Measurements from ENCODE around the gene NEMP2. TPM values are rescaled to one million over a fixed set of nuclear protein-coding genes. Genes with fewer than 3 reads are reported as not detected.
A peak's percentile ranks its signal among the peaks of the same experiment; 100 is the strongest.

Gene NEMP2, protein sequence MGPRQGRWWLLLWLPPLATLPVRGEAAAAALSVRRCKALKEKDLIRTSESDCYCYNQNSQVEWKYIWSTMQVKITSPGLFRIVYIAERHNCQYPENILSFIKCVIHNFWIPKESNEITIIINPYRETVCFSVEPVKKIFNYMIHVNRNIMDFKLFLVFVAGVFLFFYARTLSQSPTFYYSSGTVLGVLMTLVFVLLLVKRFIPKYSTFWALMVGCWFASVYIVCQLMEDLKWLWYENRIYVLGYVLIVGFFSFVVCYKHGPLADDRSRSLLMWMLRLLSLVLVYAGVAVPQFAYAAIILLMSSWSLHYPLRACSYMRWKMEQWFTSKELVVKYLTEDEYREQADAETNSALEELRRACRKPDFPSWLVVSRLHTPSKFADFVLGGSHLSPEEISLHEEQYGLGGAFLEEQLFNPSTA
- polyA plus RNA-seq = 1 to 10 TPM in 2 of 4 donors, under 1 TPM in 2; 0.45 to 4.3 (median 0.97) TPM
- long read RNA-seq, donor 1 = 0 reads
- long read RNA-seq, donor 2 = 0 reads
- long read RNA-seq, donor 3, full-length matches to known transcripts = 1 of 1 reads
- long read RNA-seq, donor 3, partial matches to known transcripts = 0 of 1 reads
- long read RNA-seq, donor 3, other reads (novel, unspliced or antisense) = 0 of 1 reads
- long read RNA-seq, donor 4 = 0 reads
- long read RNA-seq, donor 5 = 0 reads
- long read RNA-seq, donor 6 = 0 reads
- long read RNA-seq, donor 7 = 0 reads
- long read RNA-seq, donor 8 = 0 reads
- long read RNA-seq, donor 9 = 0 reads
- long read RNA-seq, donor 10, full-length matches to known transcripts = 3 of 3 reads
- long read RNA-seq, donor 10, partial matches to known transcripts = 0 of 3 reads
- long read RNA-seq, donor 10, other reads (novel, unspliced or antisense) = 0 of 3 reads

DNA sequence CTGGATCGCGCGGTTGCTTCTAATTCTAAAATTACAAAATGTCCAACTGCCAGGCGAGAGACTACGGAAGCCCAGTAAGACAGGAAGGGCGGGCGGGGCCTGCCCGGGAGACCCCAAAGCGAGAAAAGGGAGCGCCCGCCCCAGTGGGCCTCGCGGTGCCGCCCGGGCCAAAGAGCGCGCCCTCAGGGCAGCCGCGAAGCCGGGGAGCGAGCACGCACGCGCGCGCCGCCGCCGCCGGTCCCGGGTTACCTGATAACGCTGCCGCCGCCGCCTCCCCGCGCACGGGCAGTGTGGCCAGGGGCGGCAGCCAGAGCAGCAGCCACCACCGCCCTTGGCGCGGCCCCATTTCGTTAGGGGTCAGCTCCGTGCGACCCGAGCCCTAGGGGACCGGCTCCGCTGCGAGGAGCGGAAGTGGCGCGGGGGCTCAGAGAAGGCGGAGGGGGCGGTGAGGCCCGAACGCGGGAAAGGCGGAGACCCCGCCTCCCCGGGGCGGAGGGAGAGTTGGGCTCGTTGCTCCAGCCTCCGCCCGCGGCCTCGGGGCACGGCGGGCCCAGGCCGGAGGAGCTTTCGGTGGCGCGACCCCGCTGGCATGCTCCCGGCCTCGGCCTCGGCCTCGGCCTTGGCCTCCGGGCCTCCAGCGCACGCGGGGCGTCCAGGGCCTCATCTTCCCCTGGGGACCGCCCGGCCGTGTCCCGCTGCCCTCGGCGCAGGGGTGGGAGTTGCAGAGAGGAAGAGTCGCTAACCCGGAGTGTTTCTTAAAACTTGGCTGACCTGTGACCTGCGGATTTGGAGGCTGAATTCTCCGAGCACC lies at the start of gene NEMP2:
NEMP2 (minus strand) TSS at position 413 of the 811 bp plus-strand sequence; CDS start at position 346, 67 bp downstream.
- Histone ChIP-seq H3K27ac (ENCODE audit: low read depth in 1 of 3, low read length in 2 of 3) (peak within 1 kb of the TSS; percentile 87 to 98 (median 89)), H3K27me3 (ENCODE audit: control insufficient read depth in 3 of 3, insufficient read depth in 3 of 3, low read length in 3 of 3) (no peaks in the 10 kb centered on the region), H3K36me3 (ENCODE audit: control insufficient read depth in 3 of 3, insufficient read depth in 2 of 3, low read depth in 1 of 3, low read length in 3 of 3) (peaks cover 0 to 2% (median 0%) of the 10 kb centered on the region in 3 donors), H3K4me1 (ENCODE audit: control insufficient read depth in 3 of 3, insufficient read depth in 2 of 3, low read depth in 1 of 3, low read length in 2 of 3) (peaks cover 0 to 13% (median 0%) of the 10 kb centered on the region in 3 donors), H3K4me3 (ENCODE audit: low read depth in 1 of 3, low read length in 3 of 3) (peak within 1 kb of the TSS; percentile 72 to 81 (median 72)), H3K9me3 (ENCODE audit: control insufficient read depth in 2 of 2, insufficient read depth in 1 of 2, low read depth in 1 of 2, low read length in 1 of 2) (peaks cover 0 to 10% of the 10 kb centered on the region in 2 donors)
- 0 to 2% (median 0%) methylated on average over 65 to 92 of the region's 92 CpGs for WGBS, 3 donors
- FAIRE-seq (no peak), DNase-seq (peak; percentile 84 to 92)

DNA sequence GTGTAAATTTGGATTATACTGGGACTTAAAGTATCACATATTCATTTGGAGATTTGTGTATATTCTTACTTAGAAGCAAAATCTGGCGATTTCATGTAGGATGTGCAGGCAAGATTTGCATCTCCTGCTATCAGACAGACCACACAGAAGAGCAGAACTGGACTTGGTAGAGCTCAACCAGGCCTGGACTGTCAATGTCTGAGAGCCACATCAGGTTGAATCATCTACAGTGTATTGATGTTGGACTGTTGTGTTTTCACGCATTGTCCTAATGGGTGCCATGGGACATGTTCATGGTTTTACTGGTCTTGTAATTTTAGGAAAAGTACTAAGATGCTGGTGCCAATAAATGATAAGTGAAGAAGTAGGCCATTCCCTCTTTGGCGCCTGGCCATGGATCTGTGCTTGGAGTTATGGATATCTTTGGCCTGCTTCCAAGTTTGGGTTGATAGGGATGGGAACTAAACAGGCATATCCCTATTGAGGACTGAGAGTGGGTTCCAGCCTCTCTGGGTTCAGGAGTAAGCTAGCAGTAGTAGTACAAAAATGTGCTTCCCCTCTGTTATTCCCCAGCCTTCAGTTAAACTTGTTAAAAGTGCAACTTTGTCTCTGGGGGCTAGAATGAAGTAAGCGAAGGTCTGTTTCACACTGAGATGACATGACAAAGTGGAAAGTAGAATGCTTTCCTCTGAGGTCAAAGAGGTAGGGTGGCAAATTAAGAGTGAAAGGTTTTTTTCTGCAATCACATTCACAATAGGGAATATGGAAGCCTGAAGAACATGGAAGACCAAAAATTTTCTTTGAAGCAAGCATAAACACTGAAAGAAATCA lies 49.2 kb upstream of the NEMP2 start:
- H3K36me3 ChIP-seq (ENCODE audit: control insufficient read depth in 3 of 3, insufficient read depth in 2 of 3, low read depth in 1 of 3, low read length in 3 of 3) = no peaks in the 10 kb centered on the region
- no peaks in the 10 kb centered on the region for H3K9me3 ChIP-seq (ENCODE audit: control insufficient read depth in 2 of 2, insufficient read depth in 1 of 2, low read depth in 1 of 2, low read length in 1 of 2)
- FAIRE-seq (no peak), DNase-seq (peak in 1 of 2 donors; percentile 49)
- H3K4me1 ChIP-seq (ENCODE audit: control insufficient read depth in 3 of 3, insufficient read depth in 2 of 3, low read depth in 1 of 3, low read length in 2 of 3) = peaks cover 0 to 9% (median 7%) of the 10 kb centered on the region in 3 donors
- 78 to 95% (median 86%) methylated on average over 4 of the region's 4 CpGs for WGBS, 3 donors
- H3K4me3 ChIP-seq (ENCODE audit: low read depth in 1 of 3, low read length in 3 of 3) = no peak overlapping the region
- H3K27me3 ChIP-seq (ENCODE audit: control insufficient read depth in 3 of 3, insufficient read depth in 3 of 3, low read length in 3 of 3) = no peaks in the 10 kb centered on the region
- no peak overlapping the region for H3K27ac ChIP-seq (ENCODE audit: low read depth in 1 of 3, low read length in 2 of 3)

DNA sequence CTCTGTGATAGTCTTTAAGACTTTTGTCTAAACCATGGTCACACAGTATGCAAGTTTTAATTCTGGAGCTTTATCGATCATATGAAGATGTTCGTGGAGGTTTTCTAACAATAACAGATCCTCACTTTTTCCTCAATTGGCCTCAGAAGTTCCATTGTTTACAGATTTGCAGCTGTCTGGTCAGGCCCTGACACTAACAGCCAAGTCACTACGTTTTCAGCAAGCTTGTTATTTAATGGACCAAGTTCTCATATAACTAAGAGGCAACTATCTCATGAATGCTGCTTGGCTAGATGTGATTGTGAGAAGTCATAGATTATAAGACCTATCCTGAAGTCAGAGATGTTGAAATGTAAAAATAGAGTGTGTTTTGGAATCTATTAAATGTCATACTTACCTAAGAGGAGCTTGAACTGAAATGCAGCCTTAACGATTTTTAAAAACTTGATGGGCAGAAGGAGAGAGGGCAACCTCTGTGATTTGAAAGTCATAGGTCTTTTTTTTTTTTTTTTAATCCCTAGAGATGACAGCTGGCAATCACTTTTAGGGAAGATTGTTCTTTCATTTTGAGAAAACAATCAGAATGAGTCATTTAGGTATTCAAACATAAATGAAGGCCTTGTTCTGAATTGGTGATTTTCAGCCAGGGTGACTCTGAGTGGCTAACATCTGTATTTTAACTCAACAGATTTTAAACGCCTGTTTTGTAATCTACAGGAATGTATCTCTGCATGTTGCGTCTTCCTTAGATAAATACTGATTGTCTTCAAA lies 48.4 kb upstream of the NEMP2 start:
- no peaks in the 10 kb centered on the region for H3K36me3 ChIP-seq (ENCODE audit: control insufficient read depth in 3 of 3, insufficient read depth in 2 of 3, low read depth in 1 of 3, low read length in 3 of 3)
- no peak for DNase-seq
- 67 to 94% (median 84%) methylated on average over 6 of the region's 6 CpGs for WGBS, 3 donors
- H3K27me3 ChIP-seq (ENCODE audit: control insufficient read depth in 3 of 3, insufficient read depth in 3 of 3, low read length in 3 of 3) = no peaks in the 10 kb centered on the region
- no peak for FAIRE-seq
- no peak overlapping the region for H3K4me3 ChIP-seq (ENCODE audit: low read depth in 1 of 3, low read length in 3 of 3)
- H3K9me3 ChIP-seq (ENCODE audit: control insufficient read depth in 2 of 2, insufficient read depth in 1 of 2, low read depth in 1 of 2, low read length in 1 of 2) = no peaks in the 10 kb centered on the region
- peaks cover 3 to 15% (median 9%) of the 10 kb centered on the region in 3 donors for H3K4me1 ChIP-seq (ENCODE audit: control insufficient read depth in 3 of 3, insufficient read depth in 2 of 3, low read depth in 1 of 3, low read length in 2 of 3)
- no peak overlapping the region for H3K27ac ChIP-seq (ENCODE audit: low read depth in 1 of 3, low read length in 2 of 3)

DNA sequence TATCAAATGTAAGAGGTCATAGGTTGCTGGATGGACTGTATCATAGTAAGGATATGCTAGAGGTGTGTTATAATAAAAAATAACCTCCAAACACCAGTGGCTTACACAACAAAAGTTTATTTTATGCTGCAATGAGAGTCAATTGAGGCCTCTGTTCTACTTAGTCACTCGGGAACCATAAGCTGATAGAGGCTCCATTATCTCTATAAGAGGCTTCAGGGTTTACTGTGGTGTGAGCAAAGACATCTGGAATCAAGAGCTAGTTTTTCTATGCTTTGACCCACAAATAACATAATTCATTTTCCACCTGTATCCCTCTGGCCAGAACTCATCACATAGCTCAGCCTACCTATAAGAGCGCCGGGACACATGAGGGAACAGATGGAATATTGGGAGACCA lies 47.5 kb upstream of the NEMP2 start:
- Histone ChIP-seq H3K27ac (ENCODE audit: low read depth in 1 of 3, low read length in 2 of 3) (no peak overlapping the region), H3K4me1 (ENCODE audit: control insufficient read depth in 3 of 3, insufficient read depth in 2 of 3, low read depth in 1 of 3, low read length in 2 of 3) (peaks cover 3 to 16% (median 9%) of the 10 kb centered on the region in 3 donors), H3K4me3 (ENCODE audit: low read depth in 1 of 3, low read length in 3 of 3) (no peak overlapping the region), H3K9me3 (ENCODE audit: control insufficient read depth in 2 of 2, insufficient read depth in 1 of 2, low read depth in 1 of 2, low read length in 1 of 2) (no peaks in the 10 kb centered on the region), H3K27me3 (ENCODE audit: control insufficient read depth in 3 of 3, insufficient read depth in 3 of 3, low read length in 3 of 3) (no peaks in the 10 kb centered on the region), H3K36me3 (ENCODE audit: control insufficient read depth in 3 of 3, insufficient read depth in 2 of 3, low read depth in 1 of 3, low read length in 3 of 3) (no peaks in the 10 kb centered on the region)
- no peak for DNase-seq
- FAIRE-seq = no peak
- 88 to 91% (median 88%) methylated on average over 3 of the region's 3 CpGs for WGBS, 3 donors

DNA sequence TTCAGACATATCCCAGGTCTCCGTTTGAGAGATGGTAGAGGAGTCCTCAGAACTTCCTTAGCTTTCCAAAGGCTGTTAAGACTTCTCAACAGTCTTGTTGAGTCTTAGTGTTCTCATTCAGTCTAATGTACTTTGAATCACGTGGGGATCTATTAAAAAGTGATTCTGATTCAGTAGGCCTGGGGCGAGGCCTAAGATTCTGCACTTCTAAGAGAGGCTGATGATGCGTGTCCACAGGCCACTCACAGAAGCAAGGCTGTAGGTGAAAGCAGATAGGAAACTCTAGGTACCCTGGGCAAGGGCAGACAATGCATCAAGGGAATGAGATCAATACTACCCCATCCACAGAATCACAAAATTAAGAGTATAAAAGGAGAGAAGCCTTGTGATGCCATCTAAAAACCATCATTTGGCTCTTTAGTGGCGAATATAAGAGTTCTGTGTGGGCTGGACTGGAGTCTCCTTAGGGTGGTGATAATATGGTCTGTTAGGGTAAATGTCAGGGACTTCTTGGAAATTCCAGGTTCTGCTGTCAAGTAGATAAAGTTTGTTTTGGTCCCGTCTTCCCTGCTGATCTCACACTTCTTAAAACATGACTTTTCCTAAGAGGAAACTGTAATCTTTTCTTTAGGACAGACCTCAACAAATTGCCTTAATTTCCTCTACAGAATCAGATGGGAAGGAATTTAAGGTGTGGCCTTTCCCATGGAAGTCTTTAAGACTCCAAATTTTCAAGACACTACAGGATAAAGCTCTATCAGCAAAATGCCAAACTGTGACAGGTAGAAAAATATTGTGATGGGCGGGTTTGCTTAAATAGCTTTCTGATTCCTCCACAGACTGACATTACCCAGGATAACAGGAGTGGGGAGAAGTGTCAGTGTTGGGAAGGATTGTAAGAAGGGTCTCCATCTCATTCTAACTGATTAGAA lies 45.7 kb upstream of the NEMP2 start:
- no peaks in the 10 kb centered on the region for H3K9me3 ChIP-seq (ENCODE audit: control insufficient read depth in 2 of 2, insufficient read depth in 1 of 2, low read depth in 1 of 2, low read length in 1 of 2)
- no peak overlapping the region for H3K4me3 ChIP-seq (ENCODE audit: low read depth in 1 of 3, low read length in 3 of 3)
- no peaks in the 10 kb centered on the region for H3K27me3 ChIP-seq (ENCODE audit: control insufficient read depth in 3 of 3, insufficient read depth in 3 of 3, low read length in 3 of 3)
- H3K36me3 ChIP-seq (ENCODE audit: control insufficient read depth in 3 of 3, insufficient read depth in 2 of 3, low read depth in 1 of 3, low read length in 3 of 3) = no peaks in the 10 kb centered on the region
- FAIRE-seq (no peak), DNase-seq (peak in 1 of 2 donors; percentile 52)
- peak overlapping the region in 1 of 3 donors; percentile 27 for H3K27ac ChIP-seq (ENCODE audit: low read depth in 1 of 3, low read length in 2 of 3)
- peaks cover 3 to 16% (median 9%) of the 10 kb centered on the region in 3 donors for H3K4me1 ChIP-seq (ENCODE audit: control insufficient read depth in 3 of 3, insufficient read depth in 2 of 3, low read depth in 1 of 3, low read length in 2 of 3)
- 85 to 93% (median 88%) methylated on average over 7 of the region's 7 CpGs for WGBS, 3 donors

DNA sequence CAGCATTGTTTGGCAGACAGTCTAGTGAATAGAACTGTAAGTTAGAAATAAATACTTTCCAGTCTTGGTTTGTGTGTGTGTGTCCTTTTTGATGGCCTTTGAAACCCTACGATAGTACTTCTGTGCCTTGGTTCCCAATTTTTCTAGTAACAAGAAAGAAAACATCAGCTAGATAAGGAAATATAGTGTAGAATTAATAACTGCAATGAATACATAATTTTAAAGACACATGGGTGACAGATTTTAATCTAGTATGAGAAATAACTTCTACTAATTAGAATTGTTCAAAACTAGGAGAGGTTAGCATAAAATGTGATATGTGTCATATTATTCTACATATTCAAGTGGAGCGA lies 44.5 kb upstream of the NEMP2 start:
- Histone ChIP-seq H3K27ac (ENCODE audit: low read depth in 1 of 3, low read length in 2 of 3) (peak overlapping the region; percentile 55 to 83 (median 82)), H3K27me3 (ENCODE audit: control insufficient read depth in 3 of 3, insufficient read depth in 3 of 3, low read length in 3 of 3) (no peaks in the 10 kb centered on the region), H3K9me3 (ENCODE audit: control insufficient read depth in 2 of 2, insufficient read depth in 1 of 2, low read depth in 1 of 2, low read length in 1 of 2) (no peaks in the 10 kb centered on the region), H3K36me3 (ENCODE audit: control insufficient read depth in 3 of 3, insufficient read depth in 2 of 3, low read depth in 1 of 3, low read length in 3 of 3) (no peaks in the 10 kb centered on the region), H3K4me3 (ENCODE audit: low read depth in 1 of 3, low read length in 3 of 3) (no peak overlapping the region), H3K4me1 (ENCODE audit: control insufficient read depth in 3 of 3, insufficient read depth in 2 of 3, low read depth in 1 of 3, low read length in 2 of 3) (peaks cover 3 to 16% (median 9%) of the 10 kb centered on the region in 3 donors)
- WGBS, 3 donors = 49 to 67% (median 62%) methylated on average over 2 of the region's 2 CpGs
- DNase-seq = no peak
- no peak for FAIRE-seq

Data from small intestine (tissue), 16 donors.